22Rv1 (cell line): ENCODE measurements around the gene CTNND2.

ENCODE experiments used
- CTCF ChIP-seq: fragments of 450-650 bp; IDR thresholded peaks from 2 replicates; pipeline ENCODE4 v1.5.1; 2017; ENCODE audit warnings: mild to moderate bottlenecking
- ZFX ChIP-seq: fragments of 450-650 bp; IDR thresholded peaks from 2 replicates; pipeline ENCODE4 v1.6.1; 2017; ENCODE audit warnings: antibody characterized with exemption, borderline replicate concordance

GRCh38 chr5:11793396-11793795 lies 110.8 kb downstream of the CTNND2 start:
- TF ChIP-seq CTCF = no peak
- TF ChIP-seq ZFX = no peak
